Fibroblast of lung (primary cell): ENCODE measurements around the gene LAPTM5.

Experiments used
- EZH2 ChIP-seq: IDR thresholded peaks from 2 replicates; pipeline ENCODE4 v1.5.1; 2012; ENCODE audit warnings: low read length, control low read depth, mild to moderate bottlenecking; ENCODE audit errors: missing control alignments
- TF ChIP-seq, protein P1 (sequence below), 2 donors: IDR thresholded peaks in 1 of 2; conservative IDR thresholded peaks in 1 of 2; 1 replicate in 1 of 2; 2 replicates in 1 of 2; pipeline ENCODE4 v1.5.1; 2011 to 2012; ENCODE audit warnings: low read length in 2 of 2, control low read depth in 1 of 2, inconsistent platforms in 1 of 2, low read depth in 1 of 2, mild to moderate bottlenecking in 1 of 2

DNA sequence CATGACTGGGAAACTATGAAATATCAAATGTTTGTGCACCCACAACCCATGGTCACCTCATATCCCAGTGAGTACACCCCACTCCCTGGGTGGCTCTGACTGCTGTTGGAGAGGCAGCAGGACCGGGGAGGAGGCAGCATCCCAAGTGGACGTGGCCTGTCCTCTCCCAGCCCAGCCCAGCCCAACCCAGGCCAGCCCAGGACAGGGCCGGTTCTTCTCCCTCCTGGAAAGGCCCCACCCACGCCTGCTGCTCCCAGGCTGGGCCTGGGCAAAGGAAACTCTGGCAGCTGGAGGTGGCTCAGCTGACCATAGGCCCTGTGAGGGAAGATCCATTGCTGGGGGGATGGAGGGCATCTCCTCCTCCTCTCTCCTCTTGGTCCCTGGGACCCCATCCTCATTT lies 53.3 kb downstream of the LAPTM5 start:
- TF ChIP-seq, protein P1, sequence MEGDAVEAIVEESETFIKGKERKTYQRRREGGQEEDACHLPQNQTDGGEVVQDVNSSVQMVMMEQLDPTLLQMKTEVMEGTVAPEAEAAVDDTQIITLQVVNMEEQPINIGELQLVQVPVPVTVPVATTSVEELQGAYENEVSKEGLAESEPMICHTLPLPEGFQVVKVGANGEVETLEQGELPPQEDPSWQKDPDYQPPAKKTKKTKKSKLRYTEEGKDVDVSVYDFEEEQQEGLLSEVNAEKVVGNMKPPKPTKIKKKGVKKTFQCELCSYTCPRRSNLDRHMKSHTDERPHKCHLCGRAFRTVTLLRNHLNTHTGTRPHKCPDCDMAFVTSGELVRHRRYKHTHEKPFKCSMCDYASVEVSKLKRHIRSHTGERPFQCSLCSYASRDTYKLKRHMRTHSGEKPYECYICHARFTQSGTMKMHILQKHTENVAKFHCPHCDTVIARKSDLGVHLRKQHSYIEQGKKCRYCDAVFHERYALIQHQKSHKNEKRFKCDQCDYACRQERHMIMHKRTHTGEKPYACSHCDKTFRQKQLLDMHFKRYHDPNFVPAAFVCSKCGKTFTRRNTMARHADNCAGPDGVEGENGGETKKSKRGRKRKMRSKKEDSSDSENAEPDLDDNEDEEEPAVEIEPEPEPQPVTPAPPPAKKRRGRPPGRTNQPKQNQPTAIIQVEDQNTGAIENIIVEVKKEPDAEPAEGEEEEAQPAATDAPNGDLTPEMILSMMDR (conservative IDR thresholded peaks at IDR 0.05 in 1 of 2, IDR thresholded peaks at IDR 0.05 in 1 of 2; ENCODE audit: low read depth in 1 of 2, low read length in 2 of 2), result no peak
- TF ChIP-seq EZH2, result no peak
